K562 (cell line): ENCODE results near the gene AIFM3. TPM values are rescaled to one million over a fixed set of nuclear protein-coding genes. Genes with fewer than 3 reads are reported as not detected.

ENCODE experiments used
- CBX3 ChIP-seq, 2 experiments: IDR thresholded peaks; 1 replicate in 1 of 2; 2 replicates in 1 of 2; pipeline ENCODE4 v1.6.1; 2012; ENCODE audit warnings: inconsistent platforms in 2 of 2, low read length in 2 of 2, borderline replicate concordance in 1 of 2, control low read depth in 1 of 2
- CC2D1A ChIP-seq: fragments of 450-650 bp; IDR thresholded peaks from 2 replicates; pipeline ENCODE4 v1.6.1; 2017; ENCODE audit warnings: mild to moderate bottlenecking
- FOS ChIP-seq: IDR thresholded peaks from 3 replicates; pipeline ENCODE4 v1.6.1; 2011; ENCODE audit not compliant: insufficient read length; ENCODE audit errors: extremely low read depth
- FOXK1 ChIP-seq: sonication (generic); formaldehyde crosslinking; IDR thresholded peaks from 2 replicates; pipeline ENCODE4 v1.8.0; 2022; ENCODE audit warnings: missing genetic modification reagents, mild to moderate bottlenecking, borderline replicate concordance
- HDGF ChIP-seq: fragments of 450-650 bp; IDR thresholded peaks from 2 replicates; pipeline ENCODE4 v1.6.1; 2016
- NR2C2 ChIP-seq, 2 experiments: fragments of 200-800 bp in 1 of 2; sonication (Bioruptor generic) in 1 of 2; sonication (generic) in 1 of 2; formaldehyde crosslinking in 1 of 2; IDR thresholded peaks; 2 replicates each; pipeline versions ENCODE4 v1.6.1 to v1.8.0; 2016 to 2022; ENCODE audit warnings: mild to moderate bottlenecking in 1 of 2, missing compliant biosample characterization in 1 of 2, missing genetic modification characterization in 1 of 2, missing genetic modification reagents in 1 of 2
- TOE1 ChIP-seq, 2 experiments: fragments of 450-650 bp in 1 of 2; sonication (generic) in 1 of 2; formaldehyde crosslinking in 1 of 2; IDR thresholded peaks; 2 replicates each; pipeline versions ENCODE4 v1.7.1 to v1.8.0; 2016 to 2022; ENCODE audit warnings: borderline replicate concordance in 2 of 2, mild to moderate bottlenecking in 2 of 2, antibody characterized with exemption in 1 of 2, inconsistent platforms in 1 of 2, low read depth in 1 of 2, missing genetic modification reagents in 1 of 2, moderate library complexity in 1 of 2
- ZBED1 ChIP-seq: IDR thresholded peaks from 2 replicates; pipeline ENCODE4 v1.6.1; 2014
- ZFP30 ChIP-seq: fragments of 250-450 bp; sonication (Bioruptor Pico); IDR thresholded peaks from 2 replicates; pipeline ENCODE4 v1.8.0; 2022; ENCODE audit warnings: moderate library complexity, mild to moderate bottlenecking, inconsistent platforms, borderline replicate concordance
- ZNF212 ChIP-seq: fragments of 450-650 bp; formaldehyde crosslinking; IDR thresholded peaks from 2 replicates; pipeline ENCODE4 v1.4.0; 2020; ENCODE audit warnings: mild to moderate bottlenecking
- ZNF764 ChIP-seq: fragments of 250-450 bp; sonication (Bioruptor Pico); IDR thresholded peaks from 2 replicates; pipeline ENCODE4 v1.4.0; 2020; ENCODE audit warnings: low read depth, mild to moderate bottlenecking, moderate library complexity
- ZSCAN32 ChIP-seq: fragments of 450-650 bp; formaldehyde crosslinking; IDR thresholded peaks from 2 replicates; pipeline ENCODE4 v1.4.0; 2020; ENCODE audit warnings: mild to moderate bottlenecking, moderate library complexity
- polyA plus RNA-seq, 8 experiments: library from polyadenylated mRNA; depleted of rRNA in 4 of 8; stranded (reverse) in 5 of 8; unstranded in 3 of 8; fragments of >200 nt; fragmentation: Nextera tagmentation in 2 of 8; fragmentation: Illumina TruSeq in 1 of 8; extraction: Ambion mirVana in 2 of 8; extraction: Trizol in 1 of 8; gene quantifications; 2 replicates each; pipeline versions ENCODE4 v1.2.1 to v1.2.3, GENCODE V29; 2011 to 2014; ENCODE audit warnings: inconsistent platforms in 1 of 8, missing spikeins in 1 of 8
- total RNA-seq, 7 experiments: library from RNA; depleted of rRNA in 6 of 7; stranded (reverse); fragments of >200 nt in 6 of 7; fragmentation: Illumina TruSeq in 2 of 7; extraction: Trizol in 2 of 7; gene quantifications; 2 replicates each; pipeline versions ENCODE4 v1.2.1 to v1.2.3, GENCODE V29; 2011 to 2021; ENCODE audit warnings: low replicate concordance in 1 of 7
- TF ChIP-seq, protein P1 (sequence below), 2 experiments: fragments of 250-450 bp in 1 of 2; fragments of 450-650 bp in 1 of 2; sonication (Bioruptor Pico) in 1 of 2; IDR thresholded peaks; 2 replicates each; pipeline versions ENCODE4 v1.6.1 to v1.8.0; 2016 to 2021; ENCODE audit warnings: mild to moderate bottlenecking in 2 of 2, moderate library complexity in 2 of 2, missing compliant biosample characterization in 1 of 2, missing genetic modification characterization in 1 of 2
- TF ChIP-seq, protein P2 (sequence below): fragments of 450-650 bp; IDR thresholded peaks from one replicate; pipeline ENCODE4 v1.6.1; 2018; ENCODE audit warnings: mild to moderate bottlenecking, moderate library complexity; ENCODE audit not compliant: partially characterized antibody

The AIFM3 gene
- total and polyA plus RNA-seq, 9 of the 15 experiments (the other 6 are each of a cell fraction or from before 2014, with no cell fraction given), result 0.03 to 0.20 (median 0.07) TPM; not detected in 1

DNA sequence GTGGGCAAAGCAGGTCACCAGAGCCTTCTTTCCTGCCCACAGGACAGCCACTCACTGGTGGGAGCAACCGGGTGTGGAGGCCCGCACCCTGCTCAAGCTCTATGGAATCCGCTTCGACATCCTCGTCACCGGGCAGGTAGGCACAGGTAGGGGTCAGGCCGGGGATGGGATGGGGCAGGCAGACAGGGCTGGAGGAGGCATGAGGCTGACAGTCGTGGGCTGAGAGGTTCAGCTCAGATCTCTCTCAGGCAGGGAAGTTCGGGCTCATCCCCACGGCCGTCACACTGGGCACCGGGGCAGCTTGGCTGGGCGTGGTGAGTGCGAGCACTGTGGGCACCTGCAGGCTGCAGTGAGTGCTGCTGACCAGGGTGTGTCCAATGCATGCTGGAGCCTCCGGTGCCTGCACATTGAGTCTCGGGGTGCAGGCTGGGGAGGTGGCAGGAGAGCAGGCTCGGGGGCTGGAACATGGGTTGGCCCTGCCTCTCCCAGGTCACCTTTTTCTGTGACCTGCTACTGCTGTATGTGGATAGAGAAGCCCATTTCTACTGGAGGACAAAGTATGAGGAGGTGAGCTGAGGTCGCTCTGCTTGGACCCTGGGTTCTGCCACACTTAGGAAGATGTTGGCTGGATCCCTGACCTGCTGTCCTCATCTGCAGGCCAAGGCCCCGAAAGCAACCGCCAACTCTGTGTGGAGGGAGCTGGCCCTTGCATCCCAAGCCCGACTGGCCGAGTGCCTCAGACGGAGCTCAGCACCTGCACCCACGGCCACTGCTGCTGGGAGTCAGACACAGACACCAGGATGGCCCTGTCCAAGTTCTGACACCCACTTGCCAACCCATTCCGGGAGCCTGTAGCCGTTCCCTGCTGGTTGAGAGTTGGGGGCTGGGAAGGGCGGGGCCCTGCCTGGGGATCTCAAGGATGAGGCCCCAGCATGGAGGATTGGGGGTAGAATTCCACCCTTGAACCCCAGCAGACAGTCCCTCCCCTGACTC lies 59.0 kb downstream of the AIFM3 start (continued):
- TF ChIP-seq, protein P1, sequence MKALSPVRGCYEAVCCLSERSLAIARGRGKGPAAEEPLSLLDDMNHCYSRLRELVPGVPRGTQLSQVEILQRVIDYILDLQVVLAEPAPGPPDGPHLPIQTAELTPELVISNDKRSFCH (CRISPR knock-in tag; IDR thresholded peaks at IDR 0.05), result no peak
- TF ChIP-seq, protein P1 (tag; IDR thresholded peaks at IDR 0.05), result peak; percentile 44; the same call in 1 of the 2 replicates
- TF ChIP-seq ZNF764 (CRISPR knock-in tag), result 0 out of 2 replicates have a peak, but pooled peaks have one; percentile 49
- no peak for TF ChIP-seq HDGF
- TF ChIP-seq FOXK1 (CRISPR knock-in tag), result no peak
- TF ChIP-seq ZNF212, result 0 out of 2 replicates have a peak, but pooled peaks have one; percentile 61
- TF ChIP-seq ZBED1, result no peak
- no peak for TF ChIP-seq TOE1 (IDR thresholded peaks at IDR 0.05; ENCODE audit: borderline replicate concordance)
- 0 out of 2 replicates have a peak, but pooled peaks have one; percentile 40 for TF ChIP-seq TOE1 (CRISPR knock-in tag; IDR thresholded peaks at IDR 0.05; ENCODE audit: borderline replicate concordance, low read depth)
- TF ChIP-seq, protein P2, sequence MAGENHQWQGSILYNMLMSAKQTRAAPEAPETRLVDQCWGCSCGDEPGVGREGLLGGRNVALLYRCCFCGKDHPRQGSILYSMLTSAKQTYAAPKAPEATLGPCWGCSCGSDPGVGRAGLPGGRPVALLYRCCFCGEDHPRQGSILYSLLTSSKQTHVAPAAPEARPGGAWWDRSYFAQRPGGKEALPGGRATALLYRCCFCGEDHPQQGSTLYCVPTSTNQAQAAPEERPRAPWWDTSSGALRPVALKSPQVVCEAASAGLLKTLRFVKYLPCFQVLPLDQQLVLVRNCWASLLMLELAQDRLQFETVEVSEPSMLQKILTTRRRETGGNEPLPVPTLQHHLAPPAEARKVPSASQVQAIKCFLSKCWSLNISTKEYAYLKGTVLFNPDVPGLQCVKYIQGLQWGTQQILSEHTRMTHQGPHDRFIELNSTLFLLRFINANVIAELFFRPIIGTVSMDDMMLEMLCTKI, result no peak
- TF ChIP-seq FOS, result no peak
- no peak for TF ChIP-seq CC2D1A
- TF ChIP-seq ZFP30, result no peak
- TF ChIP-seq CBX3 (IDR thresholded peaks at IDR 0.05; ENCODE audit: borderline replicate concordance in 1 of 2, low read length in 2 of 2), result no peak
- TF ChIP-seq ZSCAN32, result no peak
- 0 out of 2 replicates have a peak, but pooled peaks have one; percentile 15 for TF ChIP-seq NR2C2 (CRISPR knock-in tag; IDR thresholded peaks at IDR 0.05)
- TF ChIP-seq NR2C2 (tag; IDR thresholded peaks at IDR 0.05), result no peak
